NOMO-1 treated with dmso at 0.1 percent for 144 hours (cell line): ENCODE results near the gene TP53AIP1.

Experiments used
- DNase-seq: peaks from one replicate; lab custom pipeline; 2025; ENCODE audit not compliant: unreplicated experiment; lab: John Stamatoyannopoulos, UW

Gene TP53AIP1

DNA sequence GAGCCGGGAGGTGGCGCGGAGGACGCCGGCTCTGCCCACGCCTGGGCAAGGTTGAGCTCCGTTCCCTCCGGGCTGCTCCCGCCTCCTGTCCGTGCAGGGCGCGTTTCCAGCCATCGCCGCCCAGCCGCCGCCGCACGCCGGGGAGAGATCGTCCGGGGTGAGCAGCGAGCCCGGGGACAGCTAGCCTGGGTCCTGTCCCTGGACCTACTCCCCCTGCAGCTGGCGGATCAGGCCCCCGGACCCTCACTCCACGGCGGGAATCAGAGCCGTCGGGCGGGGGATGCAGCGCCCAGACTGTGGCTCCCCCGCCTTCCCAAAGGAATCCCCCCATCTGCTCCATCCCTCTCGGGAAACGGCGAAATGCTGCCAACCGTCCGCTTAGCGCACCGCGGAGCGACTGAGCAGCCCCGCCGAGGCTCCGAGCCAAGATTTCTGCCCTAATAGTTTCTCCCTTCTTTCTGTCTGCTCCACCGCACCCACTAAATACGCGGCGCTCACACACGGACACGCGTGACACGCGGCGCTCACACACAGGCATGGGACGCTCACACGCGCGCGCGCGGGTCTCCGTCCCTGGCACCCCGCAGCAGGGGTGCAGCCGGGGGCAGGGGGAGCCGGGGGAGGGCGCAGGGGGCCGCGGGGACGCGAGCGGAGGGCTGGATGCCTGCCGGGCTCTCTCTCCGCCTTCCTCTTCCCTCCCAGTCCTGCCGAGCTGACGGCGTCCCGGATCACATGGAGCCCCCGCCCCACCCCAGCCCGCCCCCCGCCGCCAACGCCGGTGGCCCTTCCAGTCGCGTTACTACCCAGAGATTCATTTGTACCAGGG is 51.9 kb downstream of the TP53AIP1 start, which contains the start of gene KCNJ5:
KCNJ5 (plus strand) TSS at position 814 of the 826 bp plus-strand sequence. CDS start 19,918 bp downstream, outside the sequence.
- DNase-seq = no peak

GRCh38 chr11:128890216-128890542 is 52.5 kb downstream of the TP53AIP1 start:
- DNase-seq = no peak

DNA sequence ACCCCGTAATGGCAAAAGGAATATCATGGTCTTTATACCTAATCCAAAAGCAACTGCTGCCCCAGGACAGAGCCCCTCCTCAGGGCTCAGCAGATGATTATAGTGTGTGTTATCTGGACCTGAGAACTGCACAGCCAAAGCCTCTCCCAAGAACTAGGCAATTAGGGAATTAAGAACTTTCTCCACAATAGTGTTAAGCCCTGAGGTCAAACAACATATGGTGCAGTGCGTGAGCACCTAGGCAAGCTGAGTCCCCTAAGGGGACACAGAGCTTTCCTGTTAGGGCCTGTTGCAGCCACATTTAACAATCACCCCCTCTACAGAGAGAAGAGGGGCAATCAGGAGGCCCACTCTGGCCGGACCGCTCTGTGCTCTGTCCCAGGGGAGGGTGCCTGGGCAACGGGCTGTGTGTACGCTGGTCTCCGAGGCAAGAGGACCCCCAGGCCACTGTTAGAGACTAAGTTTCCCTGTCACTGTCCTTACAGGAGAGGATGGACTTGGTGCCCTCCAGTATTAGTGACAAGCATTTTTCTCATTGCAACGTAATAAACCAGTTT is 52.9 kb downstream of the TP53AIP1 start:
- DNase-seq = no peak

DNA sequence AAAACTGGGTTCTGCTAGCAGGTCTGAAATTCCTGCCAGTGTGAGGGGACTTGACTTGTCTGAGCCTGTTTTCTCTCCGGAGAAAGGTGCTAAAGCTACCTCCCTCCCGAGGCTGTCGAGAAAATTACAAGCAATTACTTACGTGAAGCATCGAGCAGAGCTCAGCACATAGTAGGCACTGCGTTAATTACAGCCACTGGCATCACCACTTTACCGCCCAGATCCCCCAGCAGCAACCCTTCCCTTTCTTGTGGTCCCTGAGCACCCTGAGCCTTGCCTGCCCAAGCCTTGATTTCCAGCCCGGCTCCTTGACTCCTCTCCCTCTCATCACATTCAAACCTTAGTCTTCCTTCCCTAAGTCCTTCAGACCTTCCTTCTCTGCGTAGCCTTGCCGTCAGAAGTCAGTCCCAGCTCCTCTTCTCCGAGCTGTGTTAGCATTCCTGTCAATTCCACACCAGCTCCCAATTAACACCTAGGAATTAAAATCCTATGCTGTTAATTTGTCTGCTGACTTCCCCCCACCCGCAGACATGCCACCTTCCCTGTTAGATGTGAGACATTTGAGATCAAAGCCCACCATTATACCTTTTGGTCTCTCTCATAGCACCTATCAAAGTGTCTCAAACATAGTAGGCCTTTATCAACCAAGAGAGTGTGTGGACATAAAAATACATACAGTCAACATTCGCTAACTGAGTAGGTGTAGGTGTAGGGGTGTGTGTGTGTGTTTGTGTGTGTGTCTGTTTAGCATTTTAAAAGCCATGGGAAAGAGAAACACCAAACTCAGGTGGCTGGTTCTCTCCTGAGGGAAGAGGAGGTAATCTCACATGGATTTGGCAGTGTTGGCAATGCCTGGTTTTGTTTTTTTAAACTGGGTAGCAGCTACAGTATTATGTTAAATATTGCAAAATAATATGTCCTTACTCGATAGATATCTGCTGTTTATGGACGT is 54.4 kb downstream of the TP53AIP1 start:
- no peak for DNase-seq

DNA sequence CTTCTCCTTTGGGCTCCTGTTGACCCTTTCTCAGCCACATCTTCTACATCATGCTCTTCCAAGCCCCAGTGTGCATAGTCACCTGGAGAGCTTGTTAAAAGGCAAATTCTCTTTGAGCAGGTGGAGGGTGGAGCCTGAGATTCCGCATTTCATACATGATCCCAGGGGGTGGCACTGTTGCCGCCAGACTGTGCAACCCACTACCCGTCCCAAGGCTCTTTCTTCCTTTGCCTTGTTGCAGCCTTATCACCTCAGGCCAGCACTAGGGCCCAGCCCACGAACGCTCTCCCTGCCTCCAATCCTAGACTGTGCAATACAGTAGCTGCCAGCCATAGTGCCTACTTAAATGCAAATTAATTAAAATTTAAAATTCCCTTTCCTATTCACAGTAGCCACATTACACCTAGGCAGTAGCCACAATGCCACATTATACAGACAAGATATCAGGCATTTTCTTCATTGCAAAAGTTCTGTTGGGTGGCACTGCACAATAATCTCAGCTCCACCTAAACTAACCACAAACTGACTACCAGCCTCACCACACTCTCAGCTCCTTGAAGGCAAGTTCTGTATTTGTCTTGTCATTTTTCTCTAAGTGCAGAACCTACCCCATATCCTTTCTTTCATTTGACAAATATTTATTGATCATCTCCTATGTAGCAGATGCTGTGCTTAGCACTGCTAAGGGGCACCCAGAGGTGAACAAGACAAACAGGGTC is 56.1 kb downstream of the TP53AIP1 start:
- DNase-seq = no peak
